HG03025 (cell line): Measurements from ENCODE around the gene MRC2.
"Not testable (repeated sequence)": the region's sequence is repeated elsewhere in the genome, so short reads cannot be mapped to it uniquely, and the experiment has no call there.

ENCODE experiments used
- ATAC-seq: cut with Tn5 transposase; IDR thresholded peaks from one replicate; pipeline ENCODE4 v1.9.1; 2021; ENCODE audit warnings: mild to moderate bottlenecking, moderate library complexity; ENCODE audit not compliant: unreplicated experiment, low FRiP score

MRC2 gene

DNA sequence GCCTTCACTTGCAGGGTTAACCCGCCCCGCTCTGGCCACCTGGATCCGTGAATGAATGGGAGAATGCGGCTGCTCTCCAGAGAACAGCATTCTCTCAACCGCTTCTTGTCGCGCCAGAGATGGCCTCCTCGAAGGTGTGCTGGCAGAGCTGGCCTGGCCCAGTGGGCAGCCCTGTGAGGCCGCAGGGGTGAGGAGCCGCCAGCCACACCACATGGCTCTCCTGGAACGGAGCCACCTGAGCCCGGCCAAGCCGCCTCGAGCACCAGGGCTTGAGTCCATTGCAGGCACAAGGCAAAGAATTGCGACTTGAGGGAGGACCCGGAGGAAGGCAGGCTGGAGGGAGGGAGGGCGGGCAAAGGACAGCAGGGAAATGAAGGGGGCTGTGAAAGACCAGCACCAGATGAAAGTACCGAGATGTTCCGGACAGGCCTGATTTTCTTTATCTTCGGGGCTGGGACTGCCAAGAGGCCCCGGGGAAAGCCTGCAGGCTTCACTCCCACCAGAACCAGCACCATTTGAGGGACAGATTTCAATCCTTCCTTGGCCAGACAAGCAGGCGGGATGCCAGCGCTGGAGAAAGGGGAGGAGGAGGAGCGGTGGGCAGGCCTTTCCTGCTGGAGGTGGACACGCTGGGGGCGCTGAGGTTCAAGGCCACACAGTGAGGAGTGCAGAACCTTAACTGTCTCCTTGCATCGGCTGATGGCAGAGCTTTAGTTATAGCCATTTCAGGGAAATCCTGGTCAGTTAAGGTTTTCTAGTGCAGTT lies 69.4 kb downstream of the MRC2 start:
- no peak for ATAC-seq

DNA sequence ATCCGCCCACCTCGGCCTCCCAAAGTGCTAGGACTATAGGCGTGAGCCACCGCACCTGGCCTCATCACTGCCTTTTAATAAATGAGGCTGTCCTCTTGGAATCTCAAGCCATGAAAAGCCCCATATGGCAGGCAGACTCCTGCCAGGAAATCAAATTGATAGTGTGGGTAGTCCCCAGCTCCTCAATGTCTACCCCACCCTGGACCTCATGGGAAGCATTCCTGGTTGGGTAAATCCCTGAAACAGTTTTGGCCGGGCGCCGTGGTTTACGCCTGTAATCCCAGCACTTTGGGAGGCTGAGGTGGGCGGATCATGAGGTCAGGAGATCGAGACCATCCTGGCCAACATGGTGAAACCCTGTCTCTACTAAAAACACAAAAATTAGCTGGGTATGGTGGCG lies 71.0 kb downstream of the MRC2 start:
- ATAC-seq, result not testable (repeated sequence)

DNA sequence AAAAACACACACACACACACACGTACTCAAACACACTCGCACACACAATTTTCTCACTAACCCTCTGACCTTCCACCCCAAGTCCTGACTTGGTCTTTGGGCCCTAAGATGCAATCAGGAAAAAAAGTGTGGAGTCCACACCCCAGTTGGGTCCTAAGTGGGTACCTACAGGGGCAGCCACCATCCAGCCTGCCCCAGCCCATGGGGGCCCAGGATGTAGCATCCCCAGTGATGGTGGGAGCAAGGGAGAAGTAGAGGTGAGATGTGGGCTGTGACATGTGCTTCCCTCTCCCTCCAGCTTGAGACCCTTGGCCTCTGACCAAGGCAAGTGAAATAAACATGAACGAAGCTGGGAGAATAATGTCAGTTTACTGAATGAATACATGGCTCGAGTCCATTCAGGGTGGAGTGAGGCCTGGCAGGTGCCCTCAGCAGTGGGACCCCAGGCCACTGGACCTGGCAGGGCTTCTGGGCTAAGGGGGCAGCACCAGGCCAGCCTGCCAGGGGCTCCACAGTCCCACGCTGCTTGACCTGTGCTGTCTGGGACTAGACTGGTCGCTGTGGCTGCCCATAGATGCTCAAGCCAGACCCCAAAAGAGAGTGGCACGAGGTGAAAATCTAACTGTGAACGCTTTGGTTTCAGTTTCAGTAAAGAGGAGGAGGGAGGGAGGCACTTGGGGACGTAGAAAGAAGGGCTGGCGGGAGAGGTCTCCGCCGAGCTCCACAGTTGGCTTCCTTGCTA lies 73.7 kb downstream of the MRC2 start:
- no peak for ATAC-seq

DNA sequence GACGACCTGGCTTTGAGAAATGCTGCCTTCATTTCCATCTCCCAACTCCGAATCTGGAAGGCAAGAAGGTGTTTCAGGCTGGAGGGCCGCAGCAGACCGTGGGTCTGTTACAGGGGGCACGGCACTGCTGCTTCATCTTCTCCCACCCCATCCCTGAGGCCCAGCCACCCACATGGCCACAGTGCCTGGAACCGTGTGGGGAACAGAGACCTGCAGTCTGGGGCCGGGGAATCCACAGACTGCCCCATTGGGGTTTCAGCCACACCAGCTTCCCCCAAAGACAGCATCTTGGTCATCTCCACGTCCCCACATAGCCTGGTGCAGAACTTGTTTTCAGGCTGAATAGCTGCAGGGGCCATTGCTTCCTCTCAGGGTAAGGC lies 74.2 kb downstream of the MRC2 start:
- ATAC-seq, result no peak

DNA sequence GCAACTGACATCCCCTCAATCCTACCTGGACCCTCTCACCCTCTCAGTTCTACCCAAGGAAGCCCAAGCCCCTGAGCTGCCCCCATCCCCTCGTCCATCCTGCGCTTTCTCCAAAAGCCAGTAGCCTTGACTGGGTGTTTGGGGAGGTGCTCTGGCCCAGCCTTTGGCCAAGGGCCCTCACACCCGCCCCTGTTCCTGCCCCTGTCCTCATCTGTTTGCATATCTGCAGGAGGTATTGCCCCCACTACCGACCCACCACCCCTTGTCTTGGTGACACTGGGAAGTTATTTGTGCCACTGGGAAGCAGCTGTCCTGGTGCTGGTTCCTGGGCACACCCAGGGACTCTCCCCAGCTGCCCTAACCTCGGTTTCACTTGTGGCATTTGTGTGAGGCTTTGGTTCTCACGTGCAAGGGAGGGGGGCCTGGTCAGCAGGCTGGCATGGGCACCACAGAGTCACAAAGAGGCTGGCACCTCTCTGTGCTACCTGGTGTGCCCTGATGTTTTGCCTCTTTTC lies 75.3 kb downstream of the MRC2 start:
- no peak for ATAC-seq

DNA sequence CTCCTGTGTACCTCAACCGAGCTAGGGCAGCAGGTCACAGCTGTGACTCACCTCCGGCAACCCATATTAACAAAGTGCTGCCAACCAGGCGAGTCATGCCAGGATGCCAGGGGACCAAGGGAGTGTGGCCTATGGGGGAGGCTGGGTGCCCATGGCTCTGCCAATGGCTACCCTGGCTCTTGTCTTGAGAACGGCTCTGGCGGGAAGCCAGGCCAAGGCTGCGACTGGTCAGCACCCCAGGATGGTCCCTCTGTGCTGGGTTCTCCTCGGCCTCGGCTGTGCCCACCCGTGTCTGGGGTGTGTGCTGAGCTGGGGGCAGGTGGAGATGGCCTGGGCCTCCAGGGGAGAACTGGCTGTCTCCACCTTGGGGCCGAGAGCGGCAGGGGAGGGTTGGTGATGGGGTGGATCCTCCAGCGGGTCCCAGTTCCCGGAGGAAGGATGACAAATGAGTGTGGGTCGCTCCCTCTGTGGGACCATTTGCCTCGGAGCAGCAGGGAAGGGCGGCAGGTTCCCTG lies 75.8 kb downstream of the MRC2 start:
- no peak for ATAC-seq

DNA sequence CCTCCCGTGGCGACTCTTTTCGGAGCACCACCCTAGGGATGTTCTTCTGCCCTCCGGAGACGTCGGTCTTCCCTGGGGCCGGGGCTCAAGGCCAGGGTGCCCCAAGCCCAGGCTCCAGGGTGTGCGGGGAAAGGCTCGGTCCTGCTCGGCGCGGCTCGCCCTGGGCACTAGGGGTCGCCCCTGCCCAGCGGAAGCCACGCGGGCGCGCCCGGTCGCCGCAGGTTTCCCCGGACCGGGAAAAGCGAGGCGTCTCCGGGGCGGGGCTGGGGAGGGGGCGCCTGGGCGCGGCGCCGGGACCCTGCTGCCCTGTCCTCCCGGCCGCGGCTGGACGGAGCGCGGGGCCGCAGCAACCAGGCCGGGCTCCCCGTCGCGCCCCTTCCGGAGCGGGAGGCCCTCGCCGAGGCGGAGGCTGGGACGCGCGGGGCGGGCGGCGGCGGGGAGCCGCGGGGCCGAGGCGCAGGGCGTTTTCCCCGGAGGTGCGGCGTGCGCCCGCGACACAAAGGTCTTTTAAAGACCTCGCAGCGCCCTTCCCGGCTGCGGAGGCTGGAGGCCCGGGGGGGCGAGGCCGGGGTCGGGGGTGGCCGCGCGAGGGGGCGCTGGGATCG lies 76.4 kb downstream of the MRC2 start:
- ATAC-seq, result peak; percentile 68

DNA sequence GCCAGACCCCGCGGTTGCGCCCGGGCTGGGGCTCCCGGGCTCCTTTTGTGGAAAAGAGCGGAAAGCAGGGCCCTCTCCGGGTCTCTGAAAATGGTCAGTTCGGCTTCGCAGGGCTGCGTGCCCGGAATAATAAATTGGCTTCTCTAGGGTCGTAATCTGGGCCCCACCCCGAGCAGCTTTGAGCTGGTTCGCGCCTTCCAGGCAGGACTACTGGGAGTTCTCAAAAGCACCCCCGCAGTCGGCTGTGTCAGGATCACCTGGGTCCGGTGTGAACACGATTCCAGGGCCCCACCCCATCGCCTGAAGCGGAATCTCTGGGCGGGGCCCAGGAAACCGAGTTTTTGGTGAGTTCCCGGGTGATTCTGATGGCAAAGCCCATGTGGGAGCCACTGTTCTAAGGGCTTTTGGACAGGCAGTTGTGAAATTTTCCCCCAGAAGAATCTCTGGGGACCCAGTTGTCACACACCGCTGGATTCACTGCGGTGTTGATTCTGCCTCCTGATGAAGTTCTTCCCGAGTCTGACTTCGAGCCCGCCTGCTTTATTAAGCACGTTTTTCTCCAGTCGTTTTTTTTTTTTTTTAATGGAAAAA lies 77.0 kb downstream of the MRC2 start:
- ATAC-seq, result no peak

DNA sequence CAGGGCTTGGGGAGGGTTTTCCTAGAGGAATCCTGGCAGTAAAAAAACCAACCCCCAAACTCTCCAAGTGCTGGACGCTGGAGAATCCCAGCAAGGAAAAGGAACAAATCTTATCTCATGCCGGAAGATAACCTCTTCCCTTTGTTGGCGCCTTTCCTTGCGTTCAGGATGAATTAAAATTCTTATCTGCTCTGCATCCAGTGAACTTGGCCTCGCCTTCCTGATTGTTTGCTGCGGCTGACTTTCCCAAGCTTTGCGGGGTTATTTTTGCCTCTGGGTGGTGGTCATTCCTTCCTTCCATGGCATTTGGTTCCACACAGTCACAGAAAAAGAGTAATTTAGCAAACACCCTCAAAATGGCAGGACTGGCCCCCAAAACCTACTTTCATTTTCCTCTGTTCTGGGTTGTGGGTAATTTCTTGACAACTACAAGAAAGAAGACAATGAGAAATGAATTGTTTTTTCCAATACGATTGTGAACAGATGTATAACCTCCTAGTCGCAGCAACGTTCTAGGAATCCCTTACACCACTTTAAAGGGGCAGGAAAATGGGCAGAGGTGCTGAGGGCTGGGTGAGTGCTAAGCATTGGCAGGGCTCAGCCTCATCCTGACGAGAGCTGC lies 77.8 kb downstream of the MRC2 start:
- no peak for ATAC-seq

DNA sequence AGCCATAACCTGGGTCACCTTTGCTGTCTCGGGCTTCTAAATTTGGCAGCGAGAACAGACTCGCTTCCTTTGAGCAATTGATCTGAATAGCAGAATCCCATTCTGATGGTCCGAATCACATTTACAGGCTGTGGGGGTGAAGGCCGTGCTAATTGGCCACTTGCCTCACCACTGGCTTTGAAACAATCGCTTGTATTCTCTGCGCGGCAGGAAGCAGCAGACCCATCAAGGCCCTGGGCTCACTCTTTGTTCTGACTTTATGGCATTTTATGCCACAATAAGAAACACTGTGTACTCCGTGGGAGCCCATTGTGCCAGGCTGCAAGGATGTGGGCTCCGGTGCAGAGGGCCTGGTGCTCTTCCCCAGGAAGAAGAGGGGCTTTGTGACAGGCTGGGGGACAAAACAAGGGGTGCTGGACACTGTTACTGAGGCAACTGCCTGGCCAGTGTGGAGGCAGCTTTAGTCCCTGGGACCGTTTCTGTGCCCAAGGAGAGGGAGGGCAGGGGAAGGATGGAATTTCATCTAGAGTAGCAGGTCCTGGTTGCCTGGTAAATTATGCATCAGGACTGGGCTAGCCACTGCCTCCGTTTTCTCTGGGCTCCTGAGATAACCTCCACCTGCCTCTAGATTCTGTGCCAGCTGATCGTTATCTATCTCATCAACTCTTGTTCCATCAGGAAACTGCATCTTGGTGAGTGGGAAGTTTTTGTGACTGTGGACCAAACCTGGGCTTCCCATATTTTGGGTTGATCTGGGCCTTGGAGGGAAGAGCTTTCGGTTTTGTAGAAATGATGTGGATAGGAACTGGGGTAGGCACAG lies 78.5 kb downstream of the MRC2 start:
- ATAC-seq, result no peak

DNA sequence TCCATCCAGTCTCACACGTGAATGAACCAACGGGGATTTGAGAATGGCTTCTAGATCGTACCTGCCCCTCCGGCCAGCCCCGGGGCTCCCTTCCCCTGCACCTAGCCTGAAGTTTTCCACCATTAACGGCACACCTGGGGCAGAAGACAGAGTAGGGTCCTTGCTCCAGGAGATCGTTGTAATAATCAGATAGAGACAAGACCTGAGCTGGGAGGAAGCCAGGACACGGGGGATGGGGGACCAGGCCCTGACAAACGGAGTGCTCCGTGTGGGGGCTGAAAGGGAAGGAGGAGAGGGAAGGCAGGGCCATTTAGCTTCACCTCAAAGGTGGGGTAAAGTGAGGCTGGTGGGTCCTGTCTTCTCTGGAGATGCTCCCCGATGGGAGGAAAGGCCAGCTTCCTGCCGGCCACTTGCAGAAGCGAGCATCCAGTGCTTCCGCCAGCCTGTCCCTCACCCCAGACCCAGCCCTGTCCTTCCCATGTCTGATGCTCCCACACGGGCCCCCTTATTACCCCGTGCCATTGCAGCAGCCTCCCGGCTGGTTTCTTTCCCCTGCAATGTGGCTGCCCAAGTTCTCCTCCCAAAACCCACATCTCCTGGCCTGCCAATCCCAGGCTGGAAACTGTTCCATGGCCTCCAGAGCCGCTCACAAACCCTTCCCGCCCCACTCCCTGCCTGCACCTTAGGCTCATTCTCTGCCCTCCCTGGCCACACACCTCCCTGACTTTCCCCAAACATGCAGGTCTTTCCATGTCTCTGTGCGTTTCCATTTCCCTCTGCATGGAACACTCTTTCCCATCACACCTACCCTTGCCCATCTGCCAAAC lies 79.3 kb downstream of the MRC2 start:
- no peak for ATAC-seq

DNA sequence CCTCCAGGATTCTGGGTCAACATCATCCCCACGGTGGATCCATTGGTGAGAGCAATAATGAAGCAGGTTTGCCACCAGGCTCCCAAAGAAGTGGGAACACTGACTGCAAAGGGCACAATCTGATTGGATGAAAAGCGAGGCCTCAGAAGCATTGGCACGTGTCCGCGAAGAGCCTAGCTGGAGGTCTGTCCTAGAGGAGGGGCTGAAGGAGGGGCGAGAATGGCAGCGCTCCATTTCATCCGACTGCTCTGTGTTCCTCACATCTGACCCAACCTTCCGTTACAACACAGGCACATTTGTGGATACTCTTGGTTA lies 79.9 kb downstream of the MRC2 start:
- no peak for ATAC-seq

DNA sequence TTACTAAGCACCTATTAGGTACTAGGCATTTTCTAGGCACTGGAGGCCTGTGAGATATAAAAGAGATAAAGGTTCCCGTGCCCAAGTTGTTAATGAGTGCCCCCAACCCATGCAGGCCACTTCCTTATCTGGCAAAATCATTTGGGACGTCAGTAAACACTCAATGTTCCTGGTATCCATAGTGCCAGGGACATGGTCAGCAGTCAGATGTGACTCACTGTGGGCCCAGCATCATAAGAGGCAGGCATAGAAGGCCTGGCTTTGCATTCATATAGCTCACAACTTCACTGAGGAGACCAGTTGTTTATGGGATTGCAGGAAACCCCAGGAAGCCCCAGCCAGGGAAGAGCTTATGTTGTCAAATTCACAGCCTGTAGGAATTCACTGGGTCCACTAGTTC lies 81.1 kb downstream of the MRC2 start:
- ATAC-seq, result no peak

DNA sequence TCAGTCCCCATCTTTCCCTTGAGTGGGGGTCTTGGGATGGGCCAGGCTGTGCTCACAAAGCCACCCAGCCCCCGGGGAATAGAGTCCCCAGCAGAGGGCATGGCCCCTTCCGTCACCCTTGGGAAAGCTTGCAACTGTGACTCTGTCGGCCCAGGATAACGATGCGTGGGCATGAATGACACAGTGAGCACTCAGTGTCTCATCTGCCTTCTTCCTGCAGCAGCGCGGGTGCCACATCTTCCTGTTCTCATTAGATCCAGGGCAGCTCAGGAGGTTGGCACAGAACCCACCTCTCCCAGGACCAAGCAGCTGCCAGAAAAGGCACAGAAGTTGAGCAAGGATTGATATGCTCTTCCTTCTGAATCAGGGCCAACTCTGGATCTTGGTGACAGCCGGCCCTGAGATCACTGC lies 84.7 kb downstream of the MRC2 start:
- no peak for ATAC-seq

DNA sequence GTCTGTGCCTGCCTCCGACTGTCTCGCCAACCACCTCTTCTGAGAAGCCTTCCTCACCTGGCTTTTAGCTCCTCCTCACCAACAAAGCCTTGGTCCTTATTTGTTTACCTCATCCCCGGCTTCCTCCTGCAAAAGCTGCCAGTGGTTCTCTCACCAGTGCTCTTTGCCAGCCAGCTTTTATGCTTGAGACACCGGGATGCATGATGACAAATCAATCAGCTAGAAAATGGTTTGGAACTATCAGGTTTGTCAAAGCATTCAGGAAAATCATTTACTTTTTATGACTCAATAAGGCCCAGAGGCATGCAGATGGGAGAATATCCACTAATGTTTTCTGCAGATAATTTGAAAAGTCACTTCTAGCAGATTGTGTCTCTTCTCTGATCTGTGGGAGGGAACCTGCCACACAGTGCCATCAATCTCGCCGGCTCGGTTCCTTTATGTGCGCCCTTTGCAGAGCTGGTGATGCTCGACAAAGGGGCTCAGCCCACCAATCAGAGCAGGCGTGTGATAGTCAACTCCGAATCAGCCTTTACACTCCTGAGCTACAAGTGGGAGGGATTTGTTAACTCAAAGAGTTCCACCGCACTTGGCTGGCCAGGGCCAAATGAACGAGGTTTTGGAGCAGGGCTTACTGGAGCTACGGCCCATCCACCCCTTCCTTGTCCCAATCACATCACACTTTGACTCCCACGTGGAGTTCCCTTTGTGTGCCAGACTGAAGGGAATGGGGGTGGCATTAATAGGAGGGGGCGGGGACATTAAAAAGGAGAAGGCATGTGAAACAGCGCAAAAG lies 85.8 kb downstream of the MRC2 start:
- no peak for ATAC-seq

DNA sequence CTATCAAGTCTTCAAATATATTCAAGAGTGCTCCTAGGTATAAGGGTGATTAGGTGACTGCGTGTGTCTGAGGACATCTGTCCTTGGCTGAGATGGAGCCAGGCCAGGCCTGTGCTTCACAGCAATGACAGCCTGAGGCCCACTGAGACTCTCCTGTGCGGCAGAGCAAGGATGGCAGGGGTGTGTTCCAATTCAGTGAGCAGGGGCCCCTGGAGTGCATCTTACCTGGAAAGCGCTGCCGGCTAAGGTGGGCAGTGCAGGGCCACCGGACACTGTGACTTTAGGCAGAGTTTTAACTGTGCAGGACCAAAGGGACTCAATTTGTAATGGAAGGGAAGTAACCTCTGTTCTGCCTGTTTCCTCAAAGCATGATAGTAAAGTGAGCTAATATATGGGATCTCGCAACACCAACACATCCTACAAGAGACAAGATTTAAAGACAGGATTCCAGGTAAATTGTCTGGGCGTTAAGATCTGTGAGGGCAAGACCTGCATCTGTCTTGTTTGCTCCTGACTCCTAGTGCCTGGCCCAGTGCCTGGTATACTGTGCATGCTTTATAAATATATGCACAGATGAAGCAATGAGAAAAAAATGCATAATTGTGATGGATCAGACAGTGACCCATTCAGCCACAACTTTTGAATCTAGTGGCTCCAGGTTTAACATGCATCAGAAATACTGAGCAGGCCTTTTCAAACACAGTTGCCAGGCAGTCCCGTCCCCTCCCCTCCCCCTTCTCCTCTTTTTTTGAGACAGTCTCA lies 86.7 kb downstream of the MRC2 start:
- ATAC-seq, result no peak

DNA sequence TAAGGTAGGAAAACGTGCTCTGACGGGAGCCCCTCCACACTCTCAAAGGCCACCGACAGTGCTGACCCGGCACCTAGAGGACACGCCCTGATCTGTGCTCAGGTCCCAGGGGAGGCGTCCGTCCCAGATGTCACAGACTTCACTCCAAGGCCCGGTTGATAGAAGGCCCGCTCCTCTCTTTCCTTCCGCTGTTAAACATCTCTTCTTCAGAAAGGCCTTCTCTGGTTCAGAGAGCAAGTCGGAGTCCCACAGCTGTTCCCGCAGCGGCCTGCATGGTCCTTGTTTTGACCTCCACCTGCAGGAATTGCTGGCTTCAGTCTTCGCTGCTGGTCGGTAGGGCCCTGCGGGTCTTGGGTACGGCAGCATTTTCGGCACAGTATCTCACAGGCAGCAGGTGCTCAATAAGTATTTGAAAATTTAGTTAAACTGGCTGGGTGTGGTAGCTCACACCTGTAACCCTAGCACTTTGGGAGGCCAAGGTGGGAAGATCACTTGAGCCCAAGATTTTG lies 88.5 kb downstream of the MRC2 start:
- no peak for ATAC-seq
